Keratinocyte (primary cell): ENCODE results near the gene CHFR.

ENCODE experiments used
- EZH2 ChIP-seq: IDR thresholded peaks from one replicate; pipeline ENCODE4 v1.6.1; 2012; ENCODE audit warnings: inconsistent platforms, mild to moderate bottlenecking, low read length, moderate library complexity
- TF ChIP-seq, protein P1 (sequence below), 3 experiments: IDR thresholded peaks in 1 of 3; conservative IDR thresholded peaks in 1 of 3; optimal IDR thresholded peaks in 1 of 3; 2 replicates in 2 of 3; 3 replicates in 1 of 3; pipeline versions ENCODE3 to v1.5.1; 2011; ENCODE audit warnings: low read length in 3 of 3, mild to moderate bottlenecking in 3 of 3, moderate library complexity in 2 of 3, control low read depth in 1 of 3, inconsistent platforms in 1 of 3; ENCODE audit not compliant: insufficient read depth in 2 of 3; ENCODE audit errors: extremely low read depth in 1 of 3

DNA sequence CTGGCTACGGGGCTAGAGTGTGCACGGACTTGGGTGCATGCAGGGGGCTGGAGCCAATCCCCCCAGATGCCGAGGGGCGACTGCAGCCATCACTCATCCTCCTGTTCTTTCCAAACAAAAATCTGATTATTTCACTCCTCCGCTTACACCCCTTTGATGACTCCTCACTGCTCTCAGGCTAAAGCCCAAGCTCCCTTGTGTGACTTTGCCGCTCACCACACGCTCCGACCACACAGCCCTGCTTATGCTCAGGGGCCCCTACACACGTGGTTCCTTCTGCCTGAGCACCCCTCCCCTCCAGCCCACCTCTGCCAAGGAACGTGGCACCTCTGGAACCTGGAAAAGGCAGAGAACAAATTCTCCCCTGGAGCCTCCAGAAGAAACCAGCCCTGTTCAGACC is 13.7 kb downstream of the CHFR start:
- TF ChIP-seq, protein P1, sequence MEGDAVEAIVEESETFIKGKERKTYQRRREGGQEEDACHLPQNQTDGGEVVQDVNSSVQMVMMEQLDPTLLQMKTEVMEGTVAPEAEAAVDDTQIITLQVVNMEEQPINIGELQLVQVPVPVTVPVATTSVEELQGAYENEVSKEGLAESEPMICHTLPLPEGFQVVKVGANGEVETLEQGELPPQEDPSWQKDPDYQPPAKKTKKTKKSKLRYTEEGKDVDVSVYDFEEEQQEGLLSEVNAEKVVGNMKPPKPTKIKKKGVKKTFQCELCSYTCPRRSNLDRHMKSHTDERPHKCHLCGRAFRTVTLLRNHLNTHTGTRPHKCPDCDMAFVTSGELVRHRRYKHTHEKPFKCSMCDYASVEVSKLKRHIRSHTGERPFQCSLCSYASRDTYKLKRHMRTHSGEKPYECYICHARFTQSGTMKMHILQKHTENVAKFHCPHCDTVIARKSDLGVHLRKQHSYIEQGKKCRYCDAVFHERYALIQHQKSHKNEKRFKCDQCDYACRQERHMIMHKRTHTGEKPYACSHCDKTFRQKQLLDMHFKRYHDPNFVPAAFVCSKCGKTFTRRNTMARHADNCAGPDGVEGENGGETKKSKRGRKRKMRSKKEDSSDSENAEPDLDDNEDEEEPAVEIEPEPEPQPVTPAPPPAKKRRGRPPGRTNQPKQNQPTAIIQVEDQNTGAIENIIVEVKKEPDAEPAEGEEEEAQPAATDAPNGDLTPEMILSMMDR (optimal IDR thresholded peaks at IDR 0.05 in 1 of 3, IDR thresholded peaks at IDR 0.05 in 1 of 3, conservative IDR thresholded peaks at IDR 0.05 in 1 of 3; ENCODE audit: extremely low read depth in 1 of 3, insufficient read depth in 2 of 3, low read length in 3 of 3): no peak
- TF ChIP-seq EZH2: no peak
